Psoas muscle (tissue), 8 donors: ENCODE results near the gene GJA4. TPM values are rescaled to one million over a fixed set of nuclear protein-coding genes. Genes with fewer than 3 reads are reported as not detected.

Experiments used
- ATAC-seq, 4 donors: fragments of 200-7000 bp; cut with Tn5 transposase; one replicate each; pipeline ENCODE4 v1.9.1; 2020; ENCODE audit warnings: moderate library complexity in 3 of 4, mild to moderate bottlenecking in 2 of 4
- DNase-seq, 2 donors: peaks; one replicate each; pipeline ENCODE4 v3.0.0-alpha.2; 2020
- H3K27ac ChIP-seq: fragments of 200-600 bp; one replicate; pipeline ENCODE4 v1.8.0; 2022
- H3K27me3 ChIP-seq, 3 donors: fragments of 200-600 bp in 1 of 3; one replicate each; pipeline versions ENCODE4 v1.6.1 to v1.8.0; 2013 to 2022; ENCODE audit warnings: low read length in 2 of 3, mild to moderate bottlenecking in 2 of 3, moderate library complexity in 1 of 3; ENCODE audit not compliant: insufficient read depth in 3 of 3
- H3K36me3 ChIP-seq, 2 donors: fragments of 200-600 bp in 1 of 2; one replicate each; pipeline versions ENCODE4 v1.6.1 to v1.8.0; 2013 to 2022; ENCODE audit warnings: low read depth in 1 of 2, mild to moderate bottlenecking in 1 of 2, moderate library complexity in 1 of 2; ENCODE audit not compliant: insufficient read depth in 1 of 2
- H3K4me1 ChIP-seq: fragments of 200-600 bp; one replicate; pipeline ENCODE4 v1.8.0; 2022
- H3K4me3 ChIP-seq: fragments of 200-600 bp; one replicate; pipeline ENCODE4 v1.8.0; 2022; ENCODE audit warnings: mild to moderate bottlenecking
- H3K9me3 ChIP-seq: fragments of 200-600 bp; one replicate; pipeline ENCODE4 v1.8.0; 2022
- WGBS, 3 donors: extraction: QIAGEN DNeasy Blood & Tissue Kit; methylation state at CpG; one replicate each; pipeline versions ENCODE4 v1.1.6 to v1.1.7; 2013; 5-methylcytosine and 5-hydroxymethylcytosine counted together
- intact Hi-C, 2 donors: fragments of 100-400 bp; cut with DNase I; formaldehyde crosslinking; loops; one replicate each; pipeline versions ENCODE4 v1.11.0 to v1.14.2; 2022
- polyA plus RNA-seq, 3 donors: library from polyadenylated mRNA; stranded (reverse); fragments of 200-250 nt; gene quantifications; one replicate each; pipeline ENCODE4 v1.2.3, GENCODE V29; 2013
- total RNA-seq, 4 donors: library from RNA; stranded (reverse); fragmentation: NEBNext Ultra II Directional in 2 of 4; extraction: Animal tissue kit (Norgen Biotek cat#: 25700) in 2 of 4; gene quantifications; one replicate each; pipeline versions ENCODE4 v1.2.1 to v1.2.4, GENCODE V29; 2021 to 2023
- TF ChIP-seq, protein P1 (sequence below): fragments of 200-600 bp; IDR thresholded peaks from one replicate; pipeline ENCODE4 v1.8.0; 2022; ENCODE audit warnings: antibody characterized with exemption
- donor health status: healthy with polysubstance abuse.
- donor health status: DM: no; HTN: no; CAD: no; lungs with moderate emphysema.
- donor health status: Bipolar disorder and iron deficiency.
- donor health status: healthy.
- donor health status: DM: yes; HTN: yes; CAD: no.
- donor health status: DM: no; HTN: no; CAD: no.
- donor health status: DM: no; HTN: no; CAD: no.
- donor health status: DM: yes; HTN: yes; CAD: no.

GJA4 gene
- total and polyA plus RNA-seq, 7 donors = 9.1 to 19.7 (median 11.6) TPM

DNA sequence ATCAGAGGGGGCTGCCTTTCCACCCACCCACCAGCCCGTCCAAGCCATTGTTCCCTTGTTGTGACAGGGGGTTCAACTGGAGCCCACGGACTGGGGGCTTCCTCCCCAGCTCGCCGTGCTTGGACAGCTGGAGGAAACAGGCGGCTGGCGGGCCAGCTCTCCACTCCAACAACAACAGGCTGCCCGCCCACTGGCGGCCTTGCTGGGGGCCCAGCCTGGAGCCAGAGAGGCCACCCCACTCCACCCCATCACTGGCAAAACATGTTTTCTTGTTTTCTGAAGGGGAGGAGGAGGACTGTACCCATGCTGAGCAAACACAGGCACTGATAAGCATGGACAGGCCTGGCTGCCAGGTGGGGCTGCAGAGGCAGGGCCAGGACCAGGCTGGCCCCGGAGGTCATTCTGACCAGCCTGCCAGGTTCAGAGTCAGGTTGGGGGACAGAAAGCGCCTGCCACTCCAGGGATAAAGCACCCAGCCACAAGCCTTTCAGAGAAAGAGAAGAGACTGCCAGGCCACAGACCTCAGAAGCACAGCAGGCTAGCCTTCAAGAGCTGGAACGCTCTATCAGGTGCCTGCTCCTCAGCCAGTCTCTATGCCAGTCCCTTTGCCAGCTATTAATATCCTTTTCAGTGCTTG, 32.8 kb downstream of the GJA4 start:
- WGBS, 3 donors = 63 to 67% (median 67%) methylated on average over 11 of the region's 11 CpGs
- intact Hi-C loops = no loop called here
- ATAC-seq (no peak), DNase-seq (no peak)
- H3K36me3 ChIP-seq = no peaks in the 10 kb centered on the region
- no peaks in the 10 kb centered on the region for H3K9me3 ChIP-seq
- H3K4me1 ChIP-seq = no peaks in the 10 kb centered on the region
- TF ChIP-seq, protein P1, sequence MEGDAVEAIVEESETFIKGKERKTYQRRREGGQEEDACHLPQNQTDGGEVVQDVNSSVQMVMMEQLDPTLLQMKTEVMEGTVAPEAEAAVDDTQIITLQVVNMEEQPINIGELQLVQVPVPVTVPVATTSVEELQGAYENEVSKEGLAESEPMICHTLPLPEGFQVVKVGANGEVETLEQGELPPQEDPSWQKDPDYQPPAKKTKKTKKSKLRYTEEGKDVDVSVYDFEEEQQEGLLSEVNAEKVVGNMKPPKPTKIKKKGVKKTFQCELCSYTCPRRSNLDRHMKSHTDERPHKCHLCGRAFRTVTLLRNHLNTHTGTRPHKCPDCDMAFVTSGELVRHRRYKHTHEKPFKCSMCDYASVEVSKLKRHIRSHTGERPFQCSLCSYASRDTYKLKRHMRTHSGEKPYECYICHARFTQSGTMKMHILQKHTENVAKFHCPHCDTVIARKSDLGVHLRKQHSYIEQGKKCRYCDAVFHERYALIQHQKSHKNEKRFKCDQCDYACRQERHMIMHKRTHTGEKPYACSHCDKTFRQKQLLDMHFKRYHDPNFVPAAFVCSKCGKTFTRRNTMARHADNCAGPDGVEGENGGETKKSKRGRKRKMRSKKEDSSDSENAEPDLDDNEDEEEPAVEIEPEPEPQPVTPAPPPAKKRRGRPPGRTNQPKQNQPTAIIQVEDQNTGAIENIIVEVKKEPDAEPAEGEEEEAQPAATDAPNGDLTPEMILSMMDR = no peak
- H3K27me3 ChIP-seq = no peaks in the 10 kb centered on the region
- no peak overlapping the region for H3K4me3 ChIP-seq
- H3K27ac ChIP-seq = no peak overlapping the region

DNA sequence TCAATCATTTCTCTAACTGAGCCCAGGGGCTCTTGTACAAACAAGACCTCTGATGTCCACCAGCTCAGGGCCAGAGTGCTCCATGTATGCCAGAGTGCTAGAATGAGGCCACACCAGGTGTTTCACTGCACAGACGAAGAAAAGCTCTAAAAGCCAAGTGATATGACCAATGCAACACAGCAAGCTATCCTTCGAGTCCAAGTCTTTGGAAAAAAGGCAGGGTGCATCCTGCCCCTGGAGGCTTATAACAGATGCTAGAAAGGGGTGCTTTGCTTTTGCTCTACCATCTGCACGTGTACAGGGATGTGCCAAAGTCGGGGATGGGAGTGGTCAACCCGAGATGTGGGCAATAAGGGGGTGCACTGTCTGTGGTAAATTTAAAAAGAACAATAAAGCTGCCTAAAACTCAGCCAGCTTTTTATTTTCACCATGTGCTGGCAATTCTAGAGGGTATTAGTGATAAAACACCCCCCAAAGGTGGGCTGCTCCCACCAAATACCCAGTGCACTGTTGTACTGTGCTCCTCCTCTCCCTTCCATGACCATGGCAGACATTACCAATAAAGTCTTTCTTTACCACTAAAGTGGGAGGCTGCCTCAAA, 34.6 kb downstream of the GJA4 start:
- TF ChIP-seq, protein P1 = no peak
- DNase-seq = no peak
- H3K27ac ChIP-seq = no peak overlapping the region
- no peaks in the 10 kb centered on the region for H3K4me1 ChIP-seq
- no peaks in the 10 kb centered on the region for H3K27me3 ChIP-seq
- intact Hi-C loops = no loop called here
- H3K9me3 ChIP-seq = no peaks in the 10 kb centered on the region
- no peak overlapping the region for H3K4me3 ChIP-seq
- peaks cover 0 to 4% of the 10 kb centered on the region in 2 donors for H3K36me3 ChIP-seq
- 77 to 87% (median 80%) methylated on average over 5 of the region's 5 CpGs for WGBS, 3 donors
- no peak for ATAC-seq

DNA sequence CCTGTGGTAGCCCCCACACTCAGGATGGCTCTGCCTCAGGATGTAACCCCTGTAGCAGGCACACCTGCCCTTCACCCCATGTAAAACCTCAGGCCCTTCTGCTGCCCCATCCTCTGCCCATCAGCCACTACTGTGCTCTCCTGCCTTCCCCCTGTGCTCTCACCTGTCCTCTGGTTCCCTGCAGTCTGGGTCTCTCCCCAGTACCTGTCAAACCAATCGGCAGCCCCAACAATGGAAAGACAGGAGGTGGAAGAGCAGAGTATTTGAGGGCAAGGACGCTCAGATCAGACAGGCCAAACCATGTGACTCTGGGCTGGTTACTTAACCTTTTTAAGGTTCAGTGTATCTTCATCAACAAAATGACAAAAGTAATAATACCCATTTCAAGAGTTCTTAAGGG, 35.8 kb downstream of the GJA4 start:
- Histone ChIP-seq H3K4me1 (no peaks in the 10 kb centered on the region), H3K27ac (no peak overlapping the region), H3K36me3 (peaks cover 0 to 4% of the 10 kb centered on the region in 2 donors), H3K27me3 (no peaks in the 10 kb centered on the region), H3K4me3 (no peak overlapping the region), H3K9me3 (no peaks in the 10 kb centered on the region)
- DNase-seq (no peak), ATAC-seq (no peak)
- TF ChIP-seq, protein P1 = no peak
- 81 to 91% (median 85%) methylated on average over 2 of the region's 2 CpGs for WGBS, 3 donors
- intact Hi-C loops = no loop called here

DNA sequence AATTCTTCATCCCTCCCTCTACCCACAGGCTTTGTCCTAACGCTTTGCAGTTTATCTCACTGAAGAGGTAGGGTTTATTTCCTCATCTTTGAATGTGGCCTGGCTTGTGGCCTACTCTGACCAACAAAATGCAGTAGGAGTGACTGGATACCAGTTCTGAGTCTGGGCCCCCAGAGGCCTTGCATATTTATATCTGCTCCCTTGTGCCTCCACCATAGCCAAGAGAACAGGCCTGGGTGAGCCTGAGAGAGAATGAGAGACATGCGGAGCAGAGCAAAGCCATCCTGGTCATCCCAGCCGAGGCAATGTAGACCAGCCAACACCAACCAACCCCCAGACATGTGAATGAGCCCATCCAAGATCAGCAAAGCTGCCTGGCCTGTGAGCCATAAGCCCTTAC, 36.5 kb downstream of the GJA4 start:
- intact Hi-C loops = no loop called here
- Histone ChIP-seq H3K27ac (no peak overlapping the region), H3K4me3 (no peak overlapping the region), H3K36me3 (peaks cover 0 to 4% of the 10 kb centered on the region in 2 donors), H3K9me3 (no peaks in the 10 kb centered on the region), H3K27me3 (no peaks in the 10 kb centered on the region), H3K4me1 (no peaks in the 10 kb centered on the region)
- 83 to 92% (median 86%) methylated on average over 3 of the region's 3 CpGs for WGBS, 3 donors
- TF ChIP-seq, protein P1 = no peak
- ATAC-seq (no peak), DNase-seq (no peak)
